ENCODE data around the gene LRRC45.

LRRC45 gene

DNA sequence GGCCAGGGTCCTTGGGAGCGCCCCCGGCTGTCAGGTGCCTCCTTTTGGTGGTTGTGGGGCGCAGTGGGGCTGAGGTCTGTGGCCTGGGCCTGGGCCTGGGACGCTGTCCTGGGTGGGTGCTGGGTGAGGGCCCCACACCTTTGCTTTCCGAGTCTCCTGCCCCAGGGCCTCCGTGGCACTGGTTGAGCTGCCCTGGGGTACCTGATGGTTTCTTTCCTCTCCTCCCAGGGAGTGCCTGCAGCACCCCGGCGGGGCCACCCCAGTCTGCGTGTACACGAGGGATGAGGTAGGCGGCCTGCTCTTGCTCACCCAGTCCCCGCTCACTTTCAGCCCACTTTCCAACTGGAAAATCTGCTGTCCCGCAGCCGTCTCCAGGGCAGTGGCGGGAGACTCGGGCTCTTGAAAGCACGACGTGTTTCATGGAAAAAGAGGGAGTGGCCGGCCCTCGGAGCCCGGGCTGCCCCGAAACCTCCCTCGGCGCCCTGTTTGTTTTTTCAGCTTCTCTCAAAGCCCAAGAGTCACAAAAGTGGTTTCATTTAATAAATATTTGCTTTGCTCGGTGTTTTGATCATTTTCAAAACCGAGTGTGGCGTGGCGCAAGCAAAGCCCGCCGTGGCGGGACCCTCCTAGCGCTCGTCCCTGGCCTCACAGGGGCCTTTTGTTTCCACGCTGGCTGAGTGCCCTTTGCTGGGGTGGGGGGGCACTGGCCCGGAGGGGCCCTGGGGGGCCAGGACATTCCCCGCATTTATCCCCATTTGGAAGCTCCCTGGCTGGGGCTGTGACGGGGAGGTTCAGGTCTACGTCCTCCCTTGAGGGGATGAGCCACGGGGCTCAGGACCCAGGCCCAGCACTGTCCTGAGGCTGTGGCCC is 28.3 kb upstream of the LRRC45 start:
- DNase-seq, result no peak

DNA sequence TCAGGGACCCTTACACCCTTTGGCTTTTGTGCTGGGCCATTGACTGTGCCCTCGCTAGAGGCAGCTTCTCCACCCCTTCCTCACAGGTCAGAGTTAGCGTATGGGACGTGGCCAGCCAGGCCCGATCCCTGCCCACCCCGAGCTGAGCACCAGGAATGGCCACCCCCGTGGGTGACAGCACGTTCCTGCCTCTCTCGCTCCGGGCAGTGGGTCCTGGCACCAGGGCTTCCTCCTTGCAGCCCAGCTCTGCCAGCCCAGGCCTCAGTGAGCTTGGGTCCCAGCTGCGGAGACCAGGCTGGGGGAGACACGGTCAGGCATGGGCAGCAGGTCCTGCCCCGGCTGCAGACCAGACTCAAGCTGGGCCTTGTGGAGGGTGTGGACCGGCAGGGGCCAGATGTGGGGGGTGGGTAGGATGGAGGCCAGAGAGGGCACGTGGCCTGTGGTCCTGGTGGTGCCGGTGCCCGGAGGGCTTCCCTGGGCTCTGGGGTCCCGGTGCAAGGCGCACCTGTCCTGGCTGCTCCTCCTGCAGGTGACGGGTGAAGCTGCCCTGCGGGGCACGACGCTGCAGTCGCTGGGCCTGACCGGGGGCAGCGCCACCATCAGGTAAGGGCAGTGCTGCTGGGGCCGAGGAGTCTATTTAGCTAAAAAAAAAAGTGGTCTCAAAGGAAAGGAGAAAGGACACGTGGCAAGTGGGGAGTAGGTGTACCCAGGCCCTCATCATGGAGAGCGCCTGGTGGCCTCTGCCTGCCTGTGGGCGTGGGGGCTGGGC is 27.5 kb upstream of the LRRC45 start:
- no peak for DNase-seq

DNA sequence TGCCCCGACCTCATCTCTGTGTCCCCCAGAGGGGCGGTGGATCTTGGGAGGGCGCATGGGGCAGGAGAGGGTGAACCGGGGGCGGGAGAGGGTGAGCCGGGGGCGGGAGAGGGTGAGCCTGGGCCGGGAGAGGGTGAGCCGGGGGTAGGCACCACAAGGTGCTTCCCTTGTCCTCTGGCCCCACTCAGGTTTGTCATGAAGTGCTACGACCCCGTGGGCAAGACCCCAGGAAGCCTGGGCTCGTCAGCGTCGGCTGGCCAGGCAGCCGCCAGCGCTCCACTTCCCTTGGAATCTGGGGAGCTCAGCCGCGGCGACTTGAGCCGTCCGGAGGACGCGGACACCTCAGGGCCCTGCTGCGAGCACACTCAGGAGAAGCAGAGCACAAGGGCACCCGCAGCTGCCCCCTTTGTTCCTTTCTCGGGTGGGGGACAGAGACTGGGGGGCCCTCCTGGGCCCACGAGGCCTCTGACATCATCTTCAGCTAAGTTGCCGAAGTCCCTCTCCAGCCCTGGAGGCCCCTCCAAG is 26.8 kb upstream of the LRRC45 start:
- no peak for DNase-seq

DNA sequence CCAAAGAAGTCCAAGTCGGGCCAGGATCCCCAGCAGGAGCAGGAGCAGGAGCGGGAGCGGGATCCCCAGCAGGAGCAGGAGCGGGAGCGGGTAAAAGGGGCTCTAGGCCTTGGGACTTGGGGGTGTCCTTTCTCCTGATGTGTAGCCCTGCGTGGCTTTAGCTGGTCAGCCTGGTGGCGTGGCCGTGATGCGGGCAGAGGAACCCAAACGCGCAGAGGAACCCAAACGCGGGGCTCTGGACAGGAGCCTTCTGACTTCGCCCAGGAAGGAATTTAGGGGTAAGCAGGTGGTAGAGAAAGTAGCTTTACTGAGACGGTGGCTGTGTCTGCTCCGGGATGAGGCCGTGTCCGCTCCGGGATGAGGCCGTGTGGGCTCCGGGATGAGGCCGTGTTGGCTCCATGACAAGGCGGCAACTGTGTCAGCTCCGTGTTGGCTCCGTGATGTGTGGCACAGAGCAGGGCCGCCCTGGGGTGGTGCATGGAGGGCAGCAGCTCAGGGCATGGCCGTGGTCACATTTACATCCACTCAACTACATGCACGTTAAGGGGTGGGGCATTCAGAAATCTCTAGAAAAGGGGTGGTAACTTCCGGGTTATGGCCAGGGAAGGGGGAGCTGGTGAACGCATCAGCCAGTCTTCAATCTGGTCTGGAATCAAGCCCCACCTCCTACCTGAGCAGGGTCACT is 26.2 kb upstream of the LRRC45 start:
- no peak for DNase-seq

DNA sequence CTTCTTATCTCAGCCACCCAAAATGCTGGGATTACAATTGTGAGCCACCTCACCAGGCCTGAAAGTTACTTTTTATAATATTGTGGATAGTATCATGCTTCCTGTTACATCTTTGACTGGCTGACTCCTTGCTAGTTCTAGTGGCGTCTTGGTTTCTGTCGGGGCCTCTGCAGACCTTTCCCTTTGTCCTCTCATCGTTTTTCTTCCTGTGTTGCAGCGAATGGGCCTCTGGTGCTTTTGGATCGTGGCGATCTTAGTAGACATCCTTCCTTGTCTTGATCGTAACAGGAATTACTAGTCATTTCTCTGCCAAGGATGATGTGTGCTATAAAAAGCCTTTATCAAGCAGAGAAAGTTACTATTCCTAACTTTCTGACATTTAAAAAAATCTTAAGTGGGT is 24.9 kb upstream of the LRRC45 start:
- no peak for DNase-seq

DNA sequence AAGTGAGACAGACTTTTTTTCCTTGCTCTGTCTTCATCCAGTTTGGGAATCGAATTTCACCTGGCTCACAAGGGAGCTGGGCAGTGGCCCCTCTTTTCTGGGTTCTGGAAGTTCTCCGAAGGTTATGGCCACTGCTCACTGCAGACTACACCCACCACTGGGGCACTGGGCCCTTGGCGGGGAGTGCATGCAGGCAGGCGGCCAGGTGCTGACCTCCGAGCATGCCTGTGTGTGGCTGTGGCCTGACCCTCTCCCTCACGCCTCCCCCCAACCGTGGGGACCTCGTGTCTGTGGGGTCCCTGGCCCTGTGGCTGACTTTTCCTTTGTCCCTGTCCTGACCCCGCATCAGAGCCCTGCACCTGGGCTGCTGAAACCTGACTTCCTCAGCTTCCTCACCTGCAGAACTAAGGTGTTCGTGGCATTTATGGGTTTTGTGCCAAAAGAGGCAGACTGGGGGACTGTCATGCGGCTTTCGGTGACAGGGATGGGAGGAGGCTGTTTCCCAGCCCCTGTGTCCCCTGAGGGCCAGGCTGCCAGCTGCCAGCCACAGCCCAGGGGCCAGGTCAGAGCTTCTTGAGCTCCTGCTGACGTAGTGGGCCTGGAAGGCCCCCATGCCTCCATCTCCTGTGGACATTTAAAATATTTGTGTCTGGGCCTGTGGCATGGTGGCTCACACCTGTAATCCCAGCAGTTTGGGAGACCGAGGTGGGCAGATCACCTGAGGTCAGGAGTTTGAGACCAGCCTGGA is 24.2 kb upstream of the LRRC45 start:
- no peak for DNase-seq

DNA sequence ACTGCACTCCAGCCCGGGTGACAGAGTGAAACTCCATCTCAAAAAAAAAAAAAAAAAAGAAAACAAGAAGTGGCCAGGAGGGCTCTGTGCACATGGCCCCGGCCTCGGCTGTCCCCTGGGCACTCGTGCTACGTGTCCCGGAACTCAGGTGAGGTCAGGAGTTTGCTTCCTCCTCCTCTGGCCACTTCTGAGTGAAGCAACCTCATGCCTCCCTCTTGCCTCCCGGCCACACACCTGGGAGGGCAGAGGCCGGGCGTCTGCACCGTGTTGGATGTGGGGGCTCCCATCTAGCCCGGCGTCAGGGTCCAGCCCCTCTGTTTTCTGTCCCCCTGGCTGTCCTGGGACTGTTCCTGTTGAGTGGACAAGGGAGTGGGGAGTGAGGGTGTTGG is 23.5 kb upstream of the LRRC45 start:
- DNase-seq, result no peak

DNA sequence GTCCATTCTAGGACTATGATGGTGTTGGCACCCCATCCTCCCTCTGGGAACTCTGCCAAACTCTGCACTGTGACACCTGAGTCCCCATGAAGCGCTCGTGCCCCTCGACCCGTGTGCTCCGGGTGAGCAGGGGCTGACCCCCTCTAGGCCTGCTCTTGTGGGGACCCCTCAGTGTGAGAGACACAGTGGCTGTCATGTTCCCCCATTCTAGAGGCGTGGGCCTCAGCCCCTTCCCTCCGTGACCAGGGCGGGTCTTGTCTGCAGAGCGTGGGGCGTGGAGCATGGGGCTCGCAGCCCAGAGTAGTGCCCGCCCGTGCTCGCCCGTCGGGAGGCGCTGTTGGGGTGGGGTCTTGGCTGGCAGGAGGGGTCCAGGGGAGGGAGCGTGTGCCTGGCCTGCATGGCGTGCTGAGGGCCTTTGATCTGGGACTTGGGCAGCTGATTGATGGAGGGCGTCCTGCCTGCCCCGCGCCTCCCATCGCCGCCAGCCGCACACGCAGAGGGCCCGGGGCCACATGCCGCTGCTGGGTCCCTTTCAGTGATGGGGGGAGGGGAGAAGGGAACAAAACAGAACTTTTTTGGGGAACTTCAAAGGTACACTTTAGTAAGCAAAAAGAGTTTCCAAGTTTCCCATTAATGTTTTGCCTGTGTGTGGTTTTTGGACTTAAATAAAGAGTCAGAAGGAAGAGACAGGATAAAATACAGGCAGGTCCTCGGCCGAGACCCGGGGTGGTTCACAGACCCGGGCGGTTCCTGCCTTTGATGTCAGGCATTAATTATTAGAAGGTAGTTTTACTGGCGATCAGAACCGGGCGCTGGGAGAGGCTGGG is 22.9 kb upstream of the LRRC45 start:
- no peak for DNase-seq

DNA sequence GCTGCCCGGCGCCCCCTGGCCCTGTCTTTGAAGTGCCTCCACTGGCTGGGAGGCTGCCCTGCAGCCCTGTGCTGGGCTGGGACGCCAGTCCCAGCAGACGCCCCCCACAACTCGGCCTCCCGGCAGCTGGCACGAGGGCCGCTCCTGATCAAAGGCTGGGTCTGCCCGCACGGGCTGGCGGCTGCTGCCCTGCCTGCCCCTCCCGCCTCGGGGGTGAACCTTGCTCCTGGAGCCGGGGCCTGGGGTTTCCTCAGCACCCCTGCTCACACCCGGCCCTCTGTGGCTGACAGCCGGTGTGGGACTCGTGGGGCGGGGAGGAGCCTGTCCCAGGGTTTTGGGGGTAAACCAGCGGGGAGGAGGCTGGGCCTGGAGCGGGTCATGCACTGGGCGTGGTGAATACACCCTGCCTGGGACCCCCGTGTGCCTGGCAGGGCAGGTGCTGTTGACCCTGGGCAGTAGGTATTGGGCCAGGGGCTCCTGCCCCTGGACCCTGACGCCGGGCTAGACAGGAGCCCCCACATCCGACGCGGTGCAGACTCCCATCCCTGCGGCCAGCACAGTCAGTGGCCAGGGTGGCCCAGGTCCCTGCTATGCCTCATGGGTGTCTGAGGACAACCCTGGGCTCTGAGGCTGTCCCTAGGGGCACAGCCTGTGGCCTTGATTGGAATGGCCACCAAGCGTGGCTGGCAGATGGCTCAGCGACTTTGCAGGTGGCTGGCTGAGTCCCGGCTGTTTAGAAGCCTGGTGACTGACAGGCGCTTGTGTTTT is 22.1 kb upstream of the LRRC45 start:
- DNase-seq, result no peak

DNA sequence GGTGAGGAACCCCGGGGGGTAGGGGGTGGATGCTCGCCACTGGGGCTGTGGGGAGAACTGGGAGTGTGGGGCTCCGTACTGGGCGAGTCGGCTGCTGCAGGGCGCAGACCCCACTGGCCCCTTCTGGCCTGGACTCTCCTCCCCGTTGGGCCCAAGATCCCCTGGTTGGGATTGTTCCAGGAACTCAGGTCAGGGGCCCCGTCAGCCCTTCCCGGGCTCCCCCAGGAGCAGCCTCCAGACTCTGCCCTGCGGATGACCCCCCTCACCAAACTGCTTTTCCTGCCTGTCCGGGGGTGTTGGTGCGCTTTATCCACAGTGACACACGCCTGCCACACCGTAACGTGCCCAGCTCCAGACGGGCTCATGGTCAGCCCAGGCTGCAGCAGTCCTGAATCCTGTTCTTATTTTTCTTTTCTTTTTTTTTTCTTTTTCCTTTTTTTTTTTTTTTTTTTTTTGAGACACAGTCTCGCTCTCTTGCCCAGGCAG is 21.5 kb upstream of the LRRC45 start:
- no peak for DNase-seq

DNA sequence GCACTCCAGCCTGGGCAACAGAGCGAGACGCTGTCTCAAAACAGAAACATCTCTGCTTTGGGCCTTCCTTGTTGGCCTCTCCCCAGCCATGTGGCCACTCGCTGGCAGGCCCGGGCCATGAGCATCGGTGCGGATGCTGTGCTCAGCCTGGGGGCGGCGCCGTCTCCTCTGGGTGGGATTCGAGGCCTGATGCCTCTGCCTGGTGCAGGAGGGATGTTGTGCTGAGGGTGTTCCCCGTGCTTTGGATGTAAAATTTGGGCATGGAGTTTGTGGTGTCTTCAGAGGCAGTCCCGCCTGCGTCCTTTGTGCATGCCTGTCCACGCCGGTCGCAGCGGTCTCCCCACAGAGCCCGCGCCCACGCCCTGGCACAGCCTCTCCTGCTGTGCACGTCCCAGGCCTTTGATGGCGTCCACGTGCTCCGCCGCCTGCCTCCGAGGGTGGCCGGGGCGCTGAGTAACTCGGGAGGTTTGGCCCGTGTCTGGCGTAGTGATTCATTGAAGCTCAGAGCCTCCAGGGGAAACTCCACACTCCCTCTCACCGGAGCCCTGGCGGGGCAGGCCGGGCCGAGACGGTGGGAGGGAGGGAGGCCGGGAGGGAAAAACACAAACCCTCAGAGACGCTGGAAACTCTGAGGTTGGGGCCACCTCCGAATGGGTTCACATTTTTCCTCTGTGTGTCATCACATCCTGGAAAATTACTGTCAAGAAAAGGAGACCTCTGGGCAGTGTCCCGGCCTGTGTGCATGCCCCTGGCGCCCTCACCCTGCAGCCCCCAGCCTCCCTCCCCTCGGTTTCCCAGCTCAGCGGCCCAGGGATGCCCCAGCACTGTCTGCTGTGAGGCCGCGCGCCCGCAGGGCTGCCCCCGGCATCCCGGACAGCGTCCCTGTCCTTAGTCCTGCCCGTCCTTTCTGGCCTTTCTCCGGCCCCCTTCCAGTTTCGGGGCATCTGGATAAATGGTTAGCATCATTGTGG is 19.4 kb upstream of the LRRC45 start:
- no peak for DNase-seq

DNA sequence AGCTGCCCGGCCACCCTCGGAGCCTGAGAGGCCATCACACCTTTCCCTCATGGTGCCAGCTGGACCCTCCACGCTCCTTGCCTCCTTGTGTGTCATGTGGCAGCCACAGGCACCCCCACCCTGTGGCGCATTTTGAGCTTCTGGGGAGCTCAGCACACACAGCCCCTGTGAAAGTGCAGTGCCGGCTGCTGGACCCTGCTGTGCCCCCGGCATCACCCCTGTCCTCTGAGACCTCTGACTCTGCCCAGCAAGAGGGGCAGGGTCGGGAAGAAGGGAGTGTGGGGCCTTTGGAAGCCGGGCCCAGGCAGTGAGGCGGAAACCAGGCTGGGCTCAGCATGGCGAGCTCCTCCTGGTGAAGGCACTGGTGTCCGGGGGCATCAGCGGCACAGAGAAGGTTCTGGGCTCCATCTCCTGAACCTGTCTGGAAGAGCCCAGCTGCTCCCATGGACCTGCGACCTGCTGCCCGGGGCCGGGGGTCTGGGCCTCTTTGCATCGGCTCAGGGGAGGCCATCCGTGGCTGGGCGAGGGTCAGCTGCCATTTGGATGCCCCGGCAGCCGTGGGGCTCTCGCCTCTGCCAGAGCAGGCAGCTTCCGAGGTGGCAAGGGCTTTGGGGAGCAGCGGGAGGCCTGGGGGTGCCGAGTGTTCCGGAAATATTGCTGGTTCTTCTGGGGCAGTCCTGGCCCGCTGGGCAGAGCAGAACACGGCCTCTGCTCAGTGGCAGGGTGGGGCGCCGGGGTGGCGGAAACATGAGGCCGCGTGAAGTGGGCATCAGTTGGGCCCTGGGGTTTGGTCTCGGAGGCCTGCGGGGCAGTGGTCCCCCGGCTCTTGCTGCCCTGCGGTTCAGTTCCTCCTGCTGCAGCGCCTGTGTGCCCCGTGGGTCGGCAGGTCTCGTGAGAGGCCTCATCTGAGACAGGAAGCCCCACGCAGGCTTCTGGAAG is 18.3 kb upstream of the LRRC45 start:
- DNase-seq, result no peak

DNA sequence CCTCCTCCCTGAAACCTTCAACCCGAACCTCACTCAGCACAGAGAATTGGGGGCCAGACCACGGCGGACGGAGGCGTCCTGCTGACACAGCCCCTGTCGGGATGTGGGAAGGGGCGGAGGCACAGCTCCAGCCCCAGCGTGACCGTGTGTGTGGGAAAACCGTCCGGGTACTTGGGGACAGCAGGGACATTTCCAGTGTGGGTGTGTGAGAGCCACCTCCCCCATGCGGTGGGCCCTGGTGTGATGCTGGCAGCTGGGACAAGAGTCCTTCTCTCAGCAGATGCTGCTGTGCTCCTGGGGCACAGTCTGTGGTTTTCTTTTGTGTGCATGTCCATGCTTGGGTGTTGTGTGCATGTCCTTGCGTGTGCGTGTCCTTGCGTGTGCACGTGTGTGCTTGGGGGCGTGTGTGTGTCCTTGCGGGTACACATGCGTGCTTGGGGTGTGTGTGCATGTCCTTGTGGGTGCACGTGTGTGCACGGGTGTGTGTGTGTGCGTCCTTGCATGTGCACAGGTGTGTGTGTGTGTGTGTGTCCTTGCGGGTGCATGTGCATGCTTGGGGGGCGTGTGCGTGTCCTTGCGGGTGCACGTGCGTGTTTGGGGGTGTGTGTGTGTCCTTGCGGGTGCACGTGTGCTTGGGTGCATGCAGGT is 17.3 kb upstream of the LRRC45 start:
- no peak for DNase-seq

DNA sequence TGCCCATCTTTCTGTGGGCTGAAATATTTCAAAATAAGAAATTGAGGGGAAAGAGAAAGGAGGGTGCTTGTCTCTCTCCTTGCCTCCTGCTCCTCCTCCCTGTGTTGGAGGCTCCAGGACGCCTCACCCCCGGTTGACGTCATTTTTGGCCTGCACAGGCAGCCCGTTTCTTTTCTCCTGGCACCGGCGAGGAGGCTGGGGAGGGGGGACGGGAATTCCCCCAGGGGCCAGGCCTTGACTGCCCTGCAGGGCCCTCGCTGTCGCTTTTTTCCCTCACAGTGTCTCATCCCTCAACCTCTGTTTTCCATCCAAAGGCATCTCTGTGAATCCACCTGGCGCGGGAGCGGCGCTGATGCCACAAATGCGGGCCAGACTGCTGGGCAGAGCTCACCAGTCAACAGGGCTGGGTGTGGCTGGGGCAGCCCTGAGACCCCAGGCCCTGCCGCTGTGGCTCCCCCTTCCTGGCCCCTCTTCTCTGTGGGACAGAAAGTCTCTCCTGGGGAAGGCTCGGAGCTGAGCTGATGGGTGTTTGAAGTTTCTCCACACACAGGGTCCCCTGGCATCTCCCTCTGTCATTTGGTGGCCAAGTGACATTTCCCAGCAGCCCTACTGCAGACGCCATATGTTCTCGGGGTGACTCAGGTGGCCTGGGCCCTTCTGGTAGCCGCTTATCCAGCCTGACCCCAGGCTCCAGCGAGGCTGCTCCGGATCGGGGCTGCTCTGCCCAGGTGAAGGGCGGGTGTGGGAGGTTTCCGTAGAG is 16.5 kb upstream of the LRRC45 start:
- peak; percentile 32 to 34 for DNase-seq

DNA sequence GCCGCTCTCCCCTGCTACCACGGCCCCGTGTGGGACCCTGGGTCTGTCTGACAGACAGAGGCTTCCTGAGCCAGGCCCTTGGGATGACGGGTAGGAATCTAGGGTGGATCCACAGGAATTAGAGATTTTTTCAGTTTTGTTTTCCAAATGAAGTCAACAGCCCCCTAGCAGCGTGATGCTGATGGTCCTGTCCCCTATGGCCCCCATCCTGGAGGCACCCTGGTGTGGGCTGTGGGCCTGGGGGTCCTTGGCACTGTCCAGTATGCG is 15.9 kb upstream of the LRRC45 start:
- DNase-seq, result no peak

DNA sequence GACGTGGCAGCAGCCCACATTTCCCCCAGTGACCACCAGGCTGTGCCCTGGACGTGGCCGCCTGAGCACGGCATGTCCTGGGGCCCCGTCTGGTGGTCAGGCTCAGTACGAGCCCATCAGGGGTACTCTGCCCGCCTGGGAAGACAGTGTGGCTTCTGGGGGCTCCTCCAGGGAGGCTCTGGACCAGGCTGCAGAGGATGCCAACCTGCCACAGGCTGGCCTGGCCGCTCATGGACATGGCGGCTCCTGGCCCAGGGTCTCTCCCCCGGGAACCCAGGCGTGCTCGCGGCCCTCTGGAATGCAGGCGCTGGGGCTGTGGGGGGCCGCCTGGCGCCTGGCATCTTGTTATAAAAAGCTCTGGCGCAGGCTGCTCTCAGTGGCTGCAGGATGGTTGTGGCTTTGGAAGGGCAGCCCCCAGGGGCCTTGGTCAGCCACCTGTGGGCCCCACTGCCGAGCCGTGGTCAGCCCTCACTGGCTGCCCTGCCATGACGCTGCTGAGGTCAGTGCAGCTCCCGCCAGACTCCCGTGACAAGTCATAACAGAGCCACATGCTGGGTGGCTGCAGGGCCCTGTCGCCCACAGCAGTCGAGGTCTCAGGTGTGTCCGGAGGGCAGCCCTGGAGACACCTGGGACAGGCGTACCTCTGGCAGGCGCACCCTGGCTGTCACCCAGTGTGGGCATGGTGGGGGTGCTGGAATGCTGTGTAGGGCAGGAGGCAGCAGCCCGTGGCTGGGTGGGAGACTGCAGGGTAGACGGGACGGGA is 15.4 kb upstream of the LRRC45 start:
- DNase-seq, result no peak

Measured in hippocampal formation (tissue), 2 donors.